Keratinocyte (primary cell): ENCODE measurements around the gene RAB3IL1. TPM values are rescaled to one million over a fixed set of nuclear protein-coding genes. Genes with fewer than 3 reads are reported as not detected.

ENCODE experiments used
- DNase-seq: peaks from one replicate; pipeline ENCODE4 v3.0.0-alpha.2; 2011; ENCODE audit warnings: low read depth, missing footprints, low spot score
- FAIRE-seq: peaks from 2 replicates; lab custom pipeline; 2011; peaks lifted over from hg19 to GRCh38; lab: Jason Lieb, UNC
- H2AFZ ChIP-seq: 2 replicates; pipeline ENCODE4 v1.6.0; 2012; ENCODE audit warnings: low read length, control low read depth, inconsistent platforms; ENCODE audit not compliant: control insufficient read depth
- H3K27ac ChIP-seq: 2 replicates; pipeline ENCODE4 v1.5.1; 2011; ENCODE audit warnings: low read length; ENCODE audit not compliant: control insufficient read depth, insufficient read depth
- H3K27me3 ChIP-seq: 3 replicates; pipeline ENCODE4 v1.6.0; 2011; ENCODE audit warnings: low read length; ENCODE audit not compliant: control insufficient read depth, insufficient read depth; ENCODE audit errors: extremely low read depth
- H3K36me3 ChIP-seq, 2 experiments: 2 replicates in 1 of 2; 3 replicates in 1 of 2; pipeline ENCODE4 v1.5.1; 2011; ENCODE audit warnings: low read length in 2 of 2, mild to moderate bottlenecking in 1 of 2; ENCODE audit not compliant: control insufficient read depth in 2 of 2, insufficient read depth in 2 of 2; ENCODE audit errors: extremely low read depth in 1 of 2
- H3K4me1 ChIP-seq: 3 replicates; pipeline ENCODE4 v1.5.1; 2011; ENCODE audit warnings: low read length; ENCODE audit not compliant: control insufficient read depth, insufficient read depth; ENCODE audit errors: extremely low read depth
- H3K4me2 ChIP-seq: 3 replicates; pipeline ENCODE4 v1.6.0; 2011; ENCODE audit warnings: low read depth, low read length; ENCODE audit not compliant: control insufficient read depth, insufficient read depth; ENCODE audit errors: extremely low read depth
- H3K4me3 ChIP-seq, 3 experiments: fragments of 200-600 bp in 1 of 3; sonication (generic) in 1 of 3; 2 replicates in 2 of 3; 3 replicates in 1 of 3; pipeline ENCODE4 v1.5.1; 2011 to 2016; ENCODE audit warnings: low read length in 3 of 3, mild to moderate bottlenecking in 3 of 3, control low read depth in 2 of 3, inconsistent platforms in 1 of 3, low read depth in 1 of 3, mixed read lengths in 1 of 3, mixed run types in 1 of 3, moderate library complexity in 1 of 3; ENCODE audit not compliant: control insufficient read depth in 2 of 3, insufficient read depth in 2 of 3; ENCODE audit errors: extremely low read depth in 1 of 3
- H3K79me2 ChIP-seq: 2 replicates; pipeline ENCODE4 v1.6.0; 2012; ENCODE audit warnings: low read length; ENCODE audit not compliant: control insufficient read depth, insufficient read depth
- H3K9ac ChIP-seq: 3 replicates; pipeline ENCODE4 v1.6.0; 2011; ENCODE audit warnings: low read length; ENCODE audit not compliant: control insufficient read depth, insufficient read depth; ENCODE audit errors: extremely low read depth
- H3K9me1 ChIP-seq: 3 replicates; pipeline ENCODE4 v1.6.0; 2011; ENCODE audit warnings: low read length; ENCODE audit not compliant: control insufficient read depth, insufficient read depth; ENCODE audit errors: extremely low read depth
- H3K9me3 ChIP-seq: 2 replicates; pipeline ENCODE4 v1.5.1; 2012; ENCODE audit warnings: low read depth, low read length; ENCODE audit not compliant: control insufficient read depth
- H4K20me1 ChIP-seq: 3 replicates; pipeline ENCODE4 v1.6.0; 2011; ENCODE audit warnings: low read length; ENCODE audit not compliant: control insufficient read depth, insufficient read depth; ENCODE audit errors: extremely low read depth
- EZH2 ChIP-seq: IDR thresholded peaks from one replicate; pipeline ENCODE4 v1.6.1; 2012; ENCODE audit warnings: inconsistent platforms, mild to moderate bottlenecking, low read length, moderate library complexity
- dilution Hi-C: fragments of 300-500 bp; cut with MboI; formaldehyde crosslinking; loops from one replicate; pipeline ENCODE4 v1.7.0; 2020; ENCODE audit warnings: low sequenced_read_pairs; ENCODE audit not compliant: extremely low pct_ligation_motif_present
- polyA plus RNA-seq, 5 experiments: library from polyadenylated mRNA; depleted of rRNA in 3 of 5; stranded (reverse) in 3 of 5; stranded (forward) in 1 of 5; unstranded in 1 of 5; fragments of >200 nt; gene quantifications; 1 replicate in 1 of 5; 2 replicates in 3 of 5; 3 replicates in 1 of 5; pipeline versions ENCODE4 v1.2.1 to v1.2.3, GENCODE V29; 2011 to 2012; ENCODE audit warnings: missing spikeins in 2 of 5, low read depth in 1 of 5, low replicate concordance in 1 of 5
- TF ChIP-seq, protein P1 (sequence below), 3 experiments: IDR thresholded peaks in 1 of 3; conservative IDR thresholded peaks in 1 of 3; optimal IDR thresholded peaks in 1 of 3; 2 replicates in 2 of 3; 3 replicates in 1 of 3; pipeline versions ENCODE3 to v1.5.1; 2011; ENCODE audit warnings: low read length in 3 of 3, mild to moderate bottlenecking in 3 of 3, moderate library complexity in 2 of 3, control low read depth in 1 of 3, inconsistent platforms in 1 of 3; ENCODE audit not compliant: insufficient read depth in 2 of 3; ENCODE audit errors: extremely low read depth in 1 of 3

RAB3IL1 gene
- polyA plus RNA-seq, 1 donor (not counting 4 experiments of a cell fraction or from before 2014, with no cell fraction given), result 0.31 TPM

DNA sequence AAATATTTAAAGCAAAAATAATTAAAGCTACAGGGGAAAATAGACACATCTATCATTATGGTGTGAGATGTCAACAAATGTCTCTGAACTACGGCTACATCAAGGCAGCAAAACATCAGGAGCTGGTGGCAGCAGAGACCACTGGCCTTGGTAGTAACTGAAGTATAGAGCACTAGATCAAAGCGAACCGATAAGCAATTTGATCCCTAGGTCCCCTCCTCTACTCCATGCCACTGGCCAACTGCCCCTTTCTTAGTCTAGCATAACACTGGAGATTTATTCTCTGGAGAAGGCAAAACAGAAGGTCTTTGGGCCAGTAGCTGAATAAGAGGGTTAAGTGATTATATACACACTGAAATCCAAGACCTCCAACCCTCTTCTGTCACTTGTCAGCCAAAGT is 13.6 kb upstream of the RAB3IL1 start:
- Histone ChIP-seq H3K27me3 (no peaks in the 10 kb centered on the region), H3K4me3 (no peak overlapping the region), H3K9ac (no peak overlapping the region), H3K9me3 (no peaks in the 10 kb centered on the region), H3K79me2 (no peaks in the 10 kb centered on the region), H2AFZ (no peak overlapping the region), H3K36me3 (no peaks in the 10 kb centered on the region), H3K4me1 (no peaks in the 10 kb centered on the region), H3K9me1 (no peaks in the 10 kb centered on the region), H3K4me2 (no peak overlapping the region), H4K20me1 (no peaks in the 10 kb centered on the region), H3K27ac (no peak overlapping the region)
- dilution Hi-C loops, result no loop called here
- no peak for TF ChIP-seq EZH2
- TF ChIP-seq, protein P1, sequence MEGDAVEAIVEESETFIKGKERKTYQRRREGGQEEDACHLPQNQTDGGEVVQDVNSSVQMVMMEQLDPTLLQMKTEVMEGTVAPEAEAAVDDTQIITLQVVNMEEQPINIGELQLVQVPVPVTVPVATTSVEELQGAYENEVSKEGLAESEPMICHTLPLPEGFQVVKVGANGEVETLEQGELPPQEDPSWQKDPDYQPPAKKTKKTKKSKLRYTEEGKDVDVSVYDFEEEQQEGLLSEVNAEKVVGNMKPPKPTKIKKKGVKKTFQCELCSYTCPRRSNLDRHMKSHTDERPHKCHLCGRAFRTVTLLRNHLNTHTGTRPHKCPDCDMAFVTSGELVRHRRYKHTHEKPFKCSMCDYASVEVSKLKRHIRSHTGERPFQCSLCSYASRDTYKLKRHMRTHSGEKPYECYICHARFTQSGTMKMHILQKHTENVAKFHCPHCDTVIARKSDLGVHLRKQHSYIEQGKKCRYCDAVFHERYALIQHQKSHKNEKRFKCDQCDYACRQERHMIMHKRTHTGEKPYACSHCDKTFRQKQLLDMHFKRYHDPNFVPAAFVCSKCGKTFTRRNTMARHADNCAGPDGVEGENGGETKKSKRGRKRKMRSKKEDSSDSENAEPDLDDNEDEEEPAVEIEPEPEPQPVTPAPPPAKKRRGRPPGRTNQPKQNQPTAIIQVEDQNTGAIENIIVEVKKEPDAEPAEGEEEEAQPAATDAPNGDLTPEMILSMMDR (optimal IDR thresholded peaks at IDR 0.05 in 1 of 3, IDR thresholded peaks at IDR 0.05 in 1 of 3, conservative IDR thresholded peaks at IDR 0.05 in 1 of 3; ENCODE audit: extremely low read depth in 1 of 3, insufficient read depth in 2 of 3, low read length in 3 of 3), result no peak
- DNase-seq (no peak), FAIRE-seq (no peak)

DNA sequence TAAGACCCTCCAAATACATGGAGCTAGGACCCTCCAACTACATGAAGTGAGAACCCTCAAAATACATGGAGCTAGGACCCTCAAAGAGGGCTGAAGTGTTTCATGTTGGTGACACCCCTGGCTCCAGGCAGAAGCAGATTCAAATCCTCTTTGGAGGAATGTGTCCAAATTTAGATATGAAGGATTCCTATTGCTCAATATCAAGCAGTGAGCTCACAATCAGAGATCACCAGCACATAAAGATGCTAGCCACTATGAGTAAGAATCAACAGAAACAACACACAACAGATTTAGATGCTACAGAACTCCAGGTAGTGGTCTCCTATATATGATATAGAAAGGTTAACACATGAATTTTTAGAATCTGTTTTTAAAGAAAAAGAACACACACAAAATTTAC is 11.2 kb upstream of the RAB3IL1 start:
- Histone ChIP-seq H3K27me3 (peaks cover 9% of the 10 kb centered on the region), H4K20me1 (no peaks in the 10 kb centered on the region), H3K9me3 (no peaks in the 10 kb centered on the region), H3K4me1 (no peaks in the 10 kb centered on the region), H3K79me2 (no peaks in the 10 kb centered on the region), H3K9me1 (no peaks in the 10 kb centered on the region), H3K4me3 (no peak overlapping the region), H2AFZ (no peak overlapping the region), H3K4me2 (no peak overlapping the region), H3K36me3 (no peaks in the 10 kb centered on the region), H3K27ac (no peak overlapping the region), H3K9ac (no peak overlapping the region)
- dilution Hi-C loops, result no loop called here
- TF ChIP-seq, protein P1 (optimal IDR thresholded peaks at IDR 0.05 in 1 of 3, IDR thresholded peaks at IDR 0.05 in 1 of 3, conservative IDR thresholded peaks at IDR 0.05 in 1 of 3; ENCODE audit: extremely low read depth in 1 of 3, insufficient read depth in 2 of 3, low read length in 3 of 3), result no peak
- TF ChIP-seq EZH2, result no peak
- no peak for DNase-seq
- FAIRE-seq, result no peak
